Measurements from ENCODE around the gene ARHGAP28.

Gene ARHGAP28

DNA sequence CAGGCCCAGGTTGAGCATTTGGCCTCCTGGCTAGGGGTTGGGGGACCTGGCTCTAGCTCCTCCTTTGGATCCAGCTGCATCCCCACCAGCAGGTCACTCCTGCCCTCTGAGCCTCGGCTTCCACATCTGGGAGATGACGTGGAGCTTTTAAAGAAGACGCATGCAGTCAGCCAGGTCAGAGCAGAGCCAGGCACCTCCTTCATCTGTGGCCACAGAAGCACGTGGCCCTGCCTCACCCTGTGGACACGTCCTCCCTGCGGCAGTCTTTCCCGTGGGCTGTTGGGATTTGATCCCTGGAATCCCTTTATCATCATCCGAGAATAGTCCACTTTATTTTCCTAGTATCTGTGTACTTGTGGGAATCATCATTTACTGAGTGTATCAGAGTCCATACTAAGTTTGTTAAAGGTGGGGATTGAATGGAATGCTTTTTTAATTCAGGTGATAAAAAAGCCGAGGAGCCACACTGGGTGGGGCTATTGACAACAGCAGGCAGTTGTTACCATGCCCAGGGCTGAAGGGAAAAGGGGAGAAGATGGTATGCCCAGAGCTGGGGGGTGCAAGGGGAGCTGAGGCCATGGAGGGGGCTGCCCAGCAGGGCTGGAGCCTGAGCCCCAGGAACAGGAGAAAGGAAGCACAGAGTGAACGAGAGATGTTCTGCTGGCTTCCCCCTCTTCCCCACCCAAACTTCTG, 218.0 kb downstream of the ARHGAP28 start:
- Histone ChIP-seq H3K9me3 (ENCODE audit: control insufficient read depth, low read length) (no peaks in the 10 kb centered on the region), H2AFZ (no peak overlapping the region), H3K4me3 (ENCODE audit: low read depth, low read length) (no peak overlapping the region), H3K4me2 (ENCODE audit: low read length) (no peak overlapping the region), H3K79me2 (no peaks in the 10 kb centered on the region), H3K36me3 (ENCODE audit: control insufficient read depth, insufficient read depth, low read length) (no peaks in the 10 kb centered on the region), H3K9ac (no peak overlapping the region), H3K4me1 (no peaks in the 10 kb centered on the region), H3K27me3 (ENCODE audit: control insufficient read depth, insufficient read depth, low read length) (no peaks in the 10 kb centered on the region), H3K27ac (no peak overlapping the region)
- TF ChIP-seq, protein P1, sequence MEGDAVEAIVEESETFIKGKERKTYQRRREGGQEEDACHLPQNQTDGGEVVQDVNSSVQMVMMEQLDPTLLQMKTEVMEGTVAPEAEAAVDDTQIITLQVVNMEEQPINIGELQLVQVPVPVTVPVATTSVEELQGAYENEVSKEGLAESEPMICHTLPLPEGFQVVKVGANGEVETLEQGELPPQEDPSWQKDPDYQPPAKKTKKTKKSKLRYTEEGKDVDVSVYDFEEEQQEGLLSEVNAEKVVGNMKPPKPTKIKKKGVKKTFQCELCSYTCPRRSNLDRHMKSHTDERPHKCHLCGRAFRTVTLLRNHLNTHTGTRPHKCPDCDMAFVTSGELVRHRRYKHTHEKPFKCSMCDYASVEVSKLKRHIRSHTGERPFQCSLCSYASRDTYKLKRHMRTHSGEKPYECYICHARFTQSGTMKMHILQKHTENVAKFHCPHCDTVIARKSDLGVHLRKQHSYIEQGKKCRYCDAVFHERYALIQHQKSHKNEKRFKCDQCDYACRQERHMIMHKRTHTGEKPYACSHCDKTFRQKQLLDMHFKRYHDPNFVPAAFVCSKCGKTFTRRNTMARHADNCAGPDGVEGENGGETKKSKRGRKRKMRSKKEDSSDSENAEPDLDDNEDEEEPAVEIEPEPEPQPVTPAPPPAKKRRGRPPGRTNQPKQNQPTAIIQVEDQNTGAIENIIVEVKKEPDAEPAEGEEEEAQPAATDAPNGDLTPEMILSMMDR (IDR thresholded peaks at IDR 0.05): no peak

DNA sequence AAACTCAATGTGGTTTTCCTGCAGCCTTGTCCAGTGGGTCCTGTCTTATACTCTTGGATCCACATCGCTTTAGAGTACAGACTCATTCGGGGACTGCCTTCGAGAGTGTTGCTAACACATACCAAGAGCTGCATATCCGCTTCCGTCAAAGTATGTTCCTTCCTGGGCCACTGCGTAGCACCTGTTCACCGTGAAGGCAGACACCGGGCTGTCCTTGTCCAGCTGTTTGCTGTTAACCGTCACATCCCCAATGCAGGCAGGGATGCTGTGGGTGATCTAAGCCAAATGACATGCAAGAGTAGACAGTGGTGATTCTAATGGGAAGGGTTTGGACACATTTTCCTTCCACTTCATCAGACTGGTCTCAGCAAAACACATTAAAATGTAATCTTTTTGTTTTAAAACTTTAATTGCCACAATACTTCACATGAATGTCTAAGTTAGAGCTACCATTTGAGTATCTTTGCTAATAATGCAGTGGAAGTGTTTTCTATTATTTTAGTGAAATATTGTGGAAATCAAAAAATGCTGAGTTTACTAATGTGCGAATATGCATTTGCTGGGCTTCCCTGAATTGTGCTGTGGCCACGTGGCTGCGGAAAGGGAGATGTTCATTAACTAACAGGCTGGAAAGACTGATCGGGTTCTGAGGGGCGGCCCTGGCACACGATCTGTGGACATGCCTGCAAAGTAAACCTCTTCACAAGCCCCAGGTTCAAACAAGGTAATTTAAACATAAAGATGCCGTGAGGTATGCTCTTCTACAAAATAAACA, 219.0 kb downstream of the ARHGAP28 start:
- no peaks in the 10 kb centered on the region for H3K4me1 ChIP-seq
- H3K9ac ChIP-seq: no peak overlapping the region
- no peak overlapping the region for H2AFZ ChIP-seq
- no peak overlapping the region for H3K27ac ChIP-seq
- no peak overlapping the region for H3K4me3 ChIP-seq (ENCODE audit: low read depth, low read length)
- H3K79me2 ChIP-seq: no peaks in the 10 kb centered on the region
- no peaks in the 10 kb centered on the region for H3K36me3 ChIP-seq (ENCODE audit: control insufficient read depth, insufficient read depth, low read length)
- no peaks in the 10 kb centered on the region for H3K9me3 ChIP-seq (ENCODE audit: control insufficient read depth, low read length)
- H3K27me3 ChIP-seq (ENCODE audit: control insufficient read depth, insufficient read depth, low read length): no peaks in the 10 kb centered on the region
- no peak overlapping the region for H3K4me2 ChIP-seq (ENCODE audit: low read length)
- TF ChIP-seq, protein P1 (IDR thresholded peaks at IDR 0.05): no peak

DNA sequence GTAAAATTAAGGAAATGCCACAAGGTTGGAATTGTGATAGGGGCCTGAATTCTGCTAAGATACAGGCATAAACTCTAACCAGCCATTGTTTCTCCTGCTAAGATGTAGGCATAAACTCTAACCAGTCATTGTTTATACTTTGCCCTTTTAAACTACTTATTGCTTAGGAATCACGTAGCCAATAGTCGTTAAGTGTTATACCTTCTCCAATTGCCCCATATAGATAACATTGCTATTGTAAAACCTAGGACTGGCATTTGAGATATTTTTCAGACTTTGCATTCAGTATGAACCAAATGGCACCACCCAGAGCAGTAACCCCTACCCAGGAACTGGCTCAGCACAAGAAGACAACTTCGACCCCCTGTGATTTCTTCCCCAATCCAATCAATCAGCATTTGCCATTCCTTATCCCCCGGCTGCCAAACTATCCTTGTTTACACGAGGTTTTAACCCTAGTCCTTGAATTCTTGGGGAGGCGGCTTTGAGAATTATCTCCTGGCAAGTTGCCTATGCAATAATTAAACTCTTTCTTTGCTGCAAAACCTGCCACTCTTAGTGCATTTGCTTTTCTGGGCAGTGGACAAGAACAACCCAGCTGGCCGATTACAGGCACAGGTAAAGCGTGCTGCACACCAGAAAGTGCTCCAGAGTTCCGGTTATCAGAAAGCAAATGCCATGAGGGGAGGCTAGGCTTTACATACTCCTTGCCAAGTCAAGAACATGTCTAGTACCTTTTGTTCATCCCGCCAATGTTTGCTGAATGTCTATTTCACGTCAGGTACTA, 220.5 kb downstream of the ARHGAP28 start:
- Histone ChIP-seq H3K9me3 (ENCODE audit: control insufficient read depth, low read length) (no peaks in the 10 kb centered on the region), H3K27me3 (ENCODE audit: control insufficient read depth, insufficient read depth, low read length) (no peaks in the 10 kb centered on the region), H3K27ac (no peak overlapping the region), H3K4me3 (ENCODE audit: low read depth, low read length) (no peak overlapping the region), H3K79me2 (no peaks in the 10 kb centered on the region), H3K4me1 (no peaks in the 10 kb centered on the region), H3K9ac (no peak overlapping the region), H2AFZ (no peak overlapping the region), H3K36me3 (ENCODE audit: control insufficient read depth, insufficient read depth, low read length) (no peaks in the 10 kb centered on the region), H3K4me2 (ENCODE audit: low read length) (no peak overlapping the region)
- TF ChIP-seq, protein P1 (IDR thresholded peaks at IDR 0.05): no peak

DNA sequence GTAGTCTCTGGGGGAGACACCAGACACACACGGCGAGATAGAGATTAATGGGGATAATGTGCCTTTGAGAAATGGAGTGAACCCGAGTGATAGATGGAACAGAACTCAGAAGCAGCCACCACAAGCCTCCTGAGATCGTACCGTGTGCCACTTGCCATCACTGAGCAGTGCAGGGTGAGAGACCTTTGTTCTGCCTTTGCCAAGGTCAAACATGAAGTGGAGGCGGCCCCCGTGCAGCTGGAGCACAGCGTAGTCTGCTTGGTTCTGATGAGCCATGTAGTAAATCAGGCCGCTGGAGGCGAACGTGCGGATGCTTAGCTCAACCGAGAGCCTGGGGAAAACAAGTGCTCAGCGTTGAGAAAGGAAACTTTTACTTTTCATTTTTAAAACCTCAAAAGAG, 221.1 kb downstream of the ARHGAP28 start:
- Histone ChIP-seq H3K36me3 (ENCODE audit: control insufficient read depth, insufficient read depth, low read length) (no peaks in the 10 kb centered on the region), H3K9ac (no peak overlapping the region), H2AFZ (no peak overlapping the region), H3K27me3 (ENCODE audit: control insufficient read depth, insufficient read depth, low read length) (no peaks in the 10 kb centered on the region), H3K79me2 (no peaks in the 10 kb centered on the region), H3K4me1 (no peaks in the 10 kb centered on the region), H3K9me3 (ENCODE audit: control insufficient read depth, low read length) (no peaks in the 10 kb centered on the region), H3K27ac (no peak overlapping the region), H3K4me2 (ENCODE audit: low read length) (no peak overlapping the region), H3K4me3 (ENCODE audit: low read depth, low read length) (no peak overlapping the region)
- TF ChIP-seq, protein P1 (IDR thresholded peaks at IDR 0.05): no peak
